Mammary epithelial cell (primary cell): Measurements from ENCODE around the gene CCDC80.

Source experiments
- EZH2 ChIP-seq: IDR thresholded peaks from 2 replicates; pipeline ENCODE4 v1.6.1; 2012; ENCODE audit warnings: low read length, inconsistent platforms, borderline replicate concordance
- TF ChIP-seq, protein P1 (sequence below), 2 donors: IDR thresholded peaks in 1 of 2; conservative IDR thresholded peaks in 1 of 2; 2 replicates each; pipeline ENCODE4 v1.5.1; 2011 to 2012; ENCODE audit warnings: inconsistent platforms in 2 of 2, low read length in 2 of 2, mild to moderate bottlenecking in 2 of 2, control low read depth in 1 of 2, low read depth in 1 of 2; ENCODE audit not compliant: insufficient read depth in 1 of 2; ENCODE audit errors: extremely low read depth in 1 of 2

DNA sequence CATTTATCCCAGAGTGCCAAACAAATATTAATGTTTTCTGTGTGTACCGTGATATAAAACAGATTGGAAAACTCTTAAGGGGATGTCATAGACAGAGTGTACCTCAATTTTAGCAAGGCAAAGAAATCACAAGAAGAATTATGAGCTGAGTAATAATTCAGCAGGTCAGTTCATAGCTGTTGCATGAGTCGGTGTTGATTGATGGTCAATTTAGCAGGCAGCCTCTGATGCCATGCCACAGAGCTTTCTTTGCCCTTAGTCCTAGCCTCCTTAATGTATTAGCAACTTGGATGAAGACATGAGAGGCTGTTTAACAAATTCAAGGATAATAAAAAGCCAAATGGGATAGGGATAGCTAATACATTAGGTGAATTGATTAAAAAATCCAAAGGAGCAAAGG is 72.3 kb downstream of the CCDC80 start:
- TF ChIP-seq, protein P1, sequence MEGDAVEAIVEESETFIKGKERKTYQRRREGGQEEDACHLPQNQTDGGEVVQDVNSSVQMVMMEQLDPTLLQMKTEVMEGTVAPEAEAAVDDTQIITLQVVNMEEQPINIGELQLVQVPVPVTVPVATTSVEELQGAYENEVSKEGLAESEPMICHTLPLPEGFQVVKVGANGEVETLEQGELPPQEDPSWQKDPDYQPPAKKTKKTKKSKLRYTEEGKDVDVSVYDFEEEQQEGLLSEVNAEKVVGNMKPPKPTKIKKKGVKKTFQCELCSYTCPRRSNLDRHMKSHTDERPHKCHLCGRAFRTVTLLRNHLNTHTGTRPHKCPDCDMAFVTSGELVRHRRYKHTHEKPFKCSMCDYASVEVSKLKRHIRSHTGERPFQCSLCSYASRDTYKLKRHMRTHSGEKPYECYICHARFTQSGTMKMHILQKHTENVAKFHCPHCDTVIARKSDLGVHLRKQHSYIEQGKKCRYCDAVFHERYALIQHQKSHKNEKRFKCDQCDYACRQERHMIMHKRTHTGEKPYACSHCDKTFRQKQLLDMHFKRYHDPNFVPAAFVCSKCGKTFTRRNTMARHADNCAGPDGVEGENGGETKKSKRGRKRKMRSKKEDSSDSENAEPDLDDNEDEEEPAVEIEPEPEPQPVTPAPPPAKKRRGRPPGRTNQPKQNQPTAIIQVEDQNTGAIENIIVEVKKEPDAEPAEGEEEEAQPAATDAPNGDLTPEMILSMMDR (conservative IDR thresholded peaks at IDR 0.05 in 1 of 2, IDR thresholded peaks at IDR 0.05 in 1 of 2; ENCODE audit: extremely low read depth in 1 of 2, insufficient read depth in 1 of 2, low read depth in 1 of 2, low read length in 2 of 2) = no peak
- no peak for TF ChIP-seq EZH2
